ENCODE results near the gene ALKBH7.

- TF ChIP-seq POLR2A (IDR thresholded peaks at IDR 0.05), result no peak
- no peak for TF ChIP-seq POLR2AphosphoS5 (IDR thresholded peaks at IDR 0.05)
Measured at GRCh38 chr19:6373813-6374108, 1.2 kb downstream of the ALKBH7 start.

All from suprapubic skin (tissue), 4 donors.